OCI-LY7 (cell line): Measurements from ENCODE around the gene LCE7A. TPM values are rescaled to one million over a fixed set of nuclear protein-coding genes. Genes with fewer than 3 reads are reported as not detected.

Experiments
- BruUV-seq: library from RNA; stranded (reverse); fragments of 400-500 nt; replicated peaks from 2 replicates; lab custom pipeline; 2021; lab: Mats Ljungman, UMichigan
- CTCF ChIA-PET: fragments of 300-600 bp; sonication (Branson Sonifier 250); formaldehyde crosslinking; loops from one replicate; lab custom pipeline; 2022; ENCODE audit warnings: antibody characterized with exemption; ENCODE audit not compliant: unreplicated experiment; lab: Charles Lee
- POLR2A ChIA-PET: fragments of 300-600 bp; sonication (Branson Sonifier 250); formaldehyde crosslinking; loops from one replicate; lab custom pipeline; 2022; ENCODE audit warnings: antibody characterized with exemption; lab: Charles Lee
- DNase-seq: peaks from one replicate; pipeline ENCODE4 v3.0.0-alpha.2; 2015; ENCODE audit warnings: low spot score
- H2AFZ ChIP-seq: fragments of 200-600 bp; sonication (generic), shearing (Covaris generic); 2 replicates; pipeline ENCODE4 v1.6.1; 2014; ENCODE audit warnings: mild to moderate bottlenecking, antibody characterized with exemption, low read length, moderate library complexity
- H3K27ac ChIP-seq: fragments of 200-600 bp; sonication (generic); 2 replicates; pipeline ENCODE4 v1.5.1; 2014; ENCODE audit warnings: mixed run types, low read depth, mild to moderate bottlenecking, moderate library complexity, low read length, inconsistent platforms; ENCODE audit not compliant: poor library complexity, severe bottlenecking
- H3K36me3 ChIP-seq: fragments of 200-600 bp; sonication (generic); 2 replicates; pipeline ENCODE4 v1.6.1; 2014; ENCODE audit warnings: mild to moderate bottlenecking, antibody characterized with exemption, low read length, moderate library complexity, mixed read lengths; ENCODE audit not compliant: insufficient read depth
- H3K4me1 ChIP-seq: fragments of 200-600 bp; sonication (generic); 2 replicates; pipeline ENCODE4 v1.5.1; 2014; ENCODE audit warnings: mild to moderate bottlenecking, low read length; ENCODE audit not compliant: insufficient read depth, poor library complexity, severe bottlenecking
- H3K4me2 ChIP-seq: fragments of 200-600 bp; sonication (generic); 2 replicates; pipeline ENCODE4 v1.6.1; 2014; ENCODE audit warnings: mild to moderate bottlenecking, low read length
- H3K4me3 ChIP-seq: fragments of 200-600 bp; sonication (generic); 2 replicates; pipeline ENCODE4 v1.5.1; 2014; ENCODE audit warnings: mild to moderate bottlenecking, low read depth, low read length; ENCODE audit not compliant: poor library complexity, severe bottlenecking
- H3K79me2 ChIP-seq: fragments of 200-600 bp; sonication (generic); 2 replicates; pipeline ENCODE4 v1.6.1; 2016; ENCODE audit warnings: low read depth, mild to moderate bottlenecking, low read length, moderate library complexity, mixed read lengths; ENCODE audit not compliant: insufficient read depth
- H3K9me2 ChIP-seq: fragments of 200-600 bp; sonication (generic); 2 replicates; pipeline ENCODE4 v1.6.1; 2016; ENCODE audit warnings: mild to moderate bottlenecking, low read length, mixed read lengths; ENCODE audit not compliant: insufficient read depth
- H3K9me3 ChIP-seq: fragments of 200-600 bp; sonication (generic); 2 replicates; pipeline ENCODE4 v1.6.1; 2014; ENCODE audit warnings: mild to moderate bottlenecking, mixed run types, low read length, mixed read lengths
- H4K20me1 ChIP-seq: fragments of 200-600 bp; sonication (generic); 2 replicates; pipeline ENCODE4 v1.6.1; 2014; ENCODE audit warnings: mild to moderate bottlenecking, antibody characterized with exemption, low read length, moderate library complexity, mixed read lengths; ENCODE audit not compliant: insufficient read depth
- EZH2phosphoT487 ChIP-seq: fragments of 200-600 bp; sonication (generic); IDR thresholded peaks from 2 replicates; pipeline ENCODE4 v1.6.1; 2018; ENCODE audit warnings: low read depth, borderline replicate concordance, mild to moderate bottlenecking, mixed run types, antibody characterized with exemption, low read length, moderate library complexity, mixed read lengths
- intact Hi-C: fragments of 100-400 bp; cut with micrococcal nuclease; formaldehyde crosslinking; loops from one replicate; pipeline ENCODE4 v1.10.0; 2022; ENCODE audit not compliant: unreplicated experiment
- total RNA-seq, 2 experiments: library from RNA; depleted of rRNA in 1 of 2; stranded (reverse); fragments of >200 nt in 1 of 2; shearing (Covaris generic) in 1 of 2; gene quantifications; 2 replicates each; pipeline ENCODE4 v1.2.3, GENCODE V29; 2014 to 2022
- TF ChIP-seq, protein P1 (sequence below): fragments of 200-600 bp; sonication (generic); conservative IDR thresholded peaks from 2 replicates; pipeline ENCODE4 v1.5.1; 2014; ENCODE audit warnings: mild to moderate bottlenecking, antibody characterized with exemption, low read length, moderate library complexity, mixed read lengths

Gene LCE7A
- total RNA-seq, 2 experiments from 2014 or later: not detected

DNA sequence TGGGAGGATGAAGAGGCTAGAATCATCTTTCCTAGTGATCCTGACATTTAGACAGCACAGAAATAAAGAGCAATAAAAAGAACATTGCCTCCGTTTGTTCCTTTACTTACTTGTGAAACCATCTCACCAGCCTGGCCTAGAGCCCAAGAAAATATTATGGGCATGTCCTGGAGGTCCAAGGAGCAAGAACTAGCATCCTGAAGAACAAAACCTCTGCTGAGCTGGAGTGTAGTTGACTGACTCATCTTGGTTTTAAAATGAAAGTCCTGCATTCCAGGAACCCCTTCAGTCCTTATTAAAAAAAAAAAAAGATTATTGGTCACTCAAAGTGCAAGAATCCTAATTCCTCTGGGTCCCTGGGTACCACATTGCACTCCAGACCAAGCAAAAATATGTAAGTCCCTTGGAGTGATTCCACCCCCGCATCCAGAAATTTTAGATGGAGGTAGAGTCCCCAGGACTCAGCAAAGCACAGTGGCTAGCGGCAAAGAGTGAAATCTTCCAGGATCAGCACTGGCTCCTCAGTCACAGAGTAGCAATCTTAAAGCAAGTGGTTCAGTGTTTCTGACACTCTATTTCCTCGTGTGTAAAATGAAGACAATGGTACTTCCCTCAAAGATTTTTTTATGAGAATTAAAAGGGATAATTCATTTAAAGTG lies 25.3 kb downstream of the LCE7A start:
- no peak overlapping the region for H3K4me3 ChIP-seq
- BruUV-seq: no TSS peak
- no peaks in the 10 kb centered on the region for H3K9me3 ChIP-seq
- CTCF ChIA-PET: no interaction called here
- POLR2A ChIA-PET: no interaction called here
- H3K79me2 ChIP-seq: no peaks in the 10 kb centered on the region
- H3K4me2 ChIP-seq: no peak overlapping the region
- H4K20me1 ChIP-seq: no peaks in the 10 kb centered on the region
- no peaks in the 10 kb centered on the region for H3K36me3 ChIP-seq
- H3K4me1 ChIP-seq: no peaks in the 10 kb centered on the region
- H3K9me2 ChIP-seq: no peaks in the 10 kb centered on the region
- TF ChIP-seq, protein P1, sequence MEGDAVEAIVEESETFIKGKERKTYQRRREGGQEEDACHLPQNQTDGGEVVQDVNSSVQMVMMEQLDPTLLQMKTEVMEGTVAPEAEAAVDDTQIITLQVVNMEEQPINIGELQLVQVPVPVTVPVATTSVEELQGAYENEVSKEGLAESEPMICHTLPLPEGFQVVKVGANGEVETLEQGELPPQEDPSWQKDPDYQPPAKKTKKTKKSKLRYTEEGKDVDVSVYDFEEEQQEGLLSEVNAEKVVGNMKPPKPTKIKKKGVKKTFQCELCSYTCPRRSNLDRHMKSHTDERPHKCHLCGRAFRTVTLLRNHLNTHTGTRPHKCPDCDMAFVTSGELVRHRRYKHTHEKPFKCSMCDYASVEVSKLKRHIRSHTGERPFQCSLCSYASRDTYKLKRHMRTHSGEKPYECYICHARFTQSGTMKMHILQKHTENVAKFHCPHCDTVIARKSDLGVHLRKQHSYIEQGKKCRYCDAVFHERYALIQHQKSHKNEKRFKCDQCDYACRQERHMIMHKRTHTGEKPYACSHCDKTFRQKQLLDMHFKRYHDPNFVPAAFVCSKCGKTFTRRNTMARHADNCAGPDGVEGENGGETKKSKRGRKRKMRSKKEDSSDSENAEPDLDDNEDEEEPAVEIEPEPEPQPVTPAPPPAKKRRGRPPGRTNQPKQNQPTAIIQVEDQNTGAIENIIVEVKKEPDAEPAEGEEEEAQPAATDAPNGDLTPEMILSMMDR: no peak
- no peak for TF ChIP-seq EZH2phosphoT487
- H2AFZ ChIP-seq: no peak overlapping the region
- no peak for DNase-seq
- intact Hi-C loops: no loop called here
- no peak overlapping the region for H3K27ac ChIP-seq

DNA sequence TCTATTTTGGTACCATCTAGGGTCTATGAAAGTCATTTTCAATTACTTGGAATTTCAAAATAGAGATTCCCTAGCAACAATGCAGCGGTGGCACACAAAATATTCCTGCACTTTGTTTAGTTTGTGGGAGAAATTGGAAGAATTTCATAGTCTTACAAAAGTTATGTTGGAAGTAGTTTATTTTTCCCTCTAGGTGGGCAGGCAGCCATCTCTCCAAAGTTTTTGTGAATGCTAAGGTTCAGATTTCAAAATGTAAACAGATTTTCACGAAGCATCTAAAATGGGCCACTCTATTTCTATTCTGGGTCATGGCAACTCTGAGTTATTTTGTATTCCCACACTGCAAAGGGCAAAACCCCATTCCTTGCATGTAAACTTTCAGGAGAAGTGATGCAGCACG lies 26.3 kb downstream of the LCE7A start:
- Histone ChIP-seq H3K9me2 (no peaks in the 10 kb centered on the region), H3K9me3 (no peaks in the 10 kb centered on the region), H4K20me1 (no peaks in the 10 kb centered on the region), H3K4me3 (no peak overlapping the region), H3K4me1 (no peaks in the 10 kb centered on the region), H2AFZ (no peak overlapping the region), H3K27ac (no peak overlapping the region), H3K79me2 (no peaks in the 10 kb centered on the region), H3K4me2 (no peak overlapping the region), H3K36me3 (no peaks in the 10 kb centered on the region)
- intact Hi-C loops: no loop called here
- ChIA-PET POLR2A (no interaction called here), CTCF (no interaction called here)
- no TSS peak for BruUV-seq
- DNase-seq: no peak
- no peak for TF ChIP-seq EZH2phosphoT487
- TF ChIP-seq, protein P1: no peak

DNA sequence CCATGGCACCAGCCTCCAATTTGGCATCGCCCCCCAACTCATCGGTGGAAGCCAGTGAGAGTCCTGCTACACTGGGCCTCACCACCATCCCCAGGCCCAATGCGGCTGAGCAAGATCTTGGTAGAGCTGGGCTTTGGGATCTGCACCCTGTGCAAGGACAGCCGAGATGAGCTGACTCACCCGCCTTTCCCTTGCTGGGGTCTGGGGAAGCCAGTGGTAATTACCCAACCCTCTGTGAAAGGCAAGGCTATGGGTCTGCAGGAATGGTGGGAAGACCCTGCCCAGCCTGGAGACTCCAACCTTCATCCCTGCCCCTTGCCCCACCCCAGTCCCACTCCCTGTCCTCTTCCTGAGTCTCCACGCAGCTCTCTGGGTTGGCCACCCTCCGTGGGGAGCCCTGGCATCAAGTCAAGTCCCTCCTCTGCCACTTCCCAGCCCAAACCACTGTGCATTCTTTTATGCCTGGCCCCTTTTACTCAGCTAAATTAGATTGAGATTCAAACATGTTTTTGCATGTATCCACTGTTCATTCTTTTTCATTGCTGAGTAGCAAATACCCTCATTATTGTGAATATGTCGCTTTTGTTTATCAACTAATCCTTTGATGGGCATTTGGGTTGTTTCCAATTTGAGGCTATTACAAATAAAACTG lies 27.1 kb downstream of the LCE7A start:
- Histone ChIP-seq H3K36me3 (no peaks in the 10 kb centered on the region), H3K4me1 (no peaks in the 10 kb centered on the region)
- TF ChIP-seq, protein P1: no peak

More for the DNA sequence above, 27.1 kb downstream of the LCE7A start:
- no peak overlapping the region for H2AFZ ChIP-seq
- BruUV-seq: no TSS peak
- H3K27ac ChIP-seq: no peak overlapping the region
- no peaks in the 10 kb centered on the region for H3K9me2 ChIP-seq
- POLR2A ChIA-PET: interaction anchor here (0.6 kb wide), 1 partner anchor 288 kb away, joined by 3 read pairs; no protein-coding TSS in a partner anchor
- intact Hi-C loops: no loop called here
- DNase-seq: no peak
- H3K79me2 ChIP-seq: no peaks in the 10 kb centered on the region
- H4K20me1 ChIP-seq: no peaks in the 10 kb centered on the region
- H3K4me3 ChIP-seq: no peak overlapping the region
- CTCF ChIA-PET: no interaction called here
- H3K4me2 ChIP-seq: no peak overlapping the region
- H3K9me3 ChIP-seq: no peaks in the 10 kb centered on the region
